Heart left ventricle (tissue), 16 donors: ENCODE data around the gene TBC1D8. TPM values are rescaled to one million over a fixed set of nuclear protein-coding genes. Genes with fewer than 3 reads are reported as not detected.
A peak's percentile ranks its signal among the peaks of the same experiment; 100 is the strongest.

Experiments
- ATAC-seq, 4 donors: fragments of 200-7000 bp; cut with Tn5 transposase; one replicate each; pipeline ENCODE4 v1.9.1; 2020 to 2022; ENCODE audit warnings: moderate library complexity in 4 of 4, mild to moderate bottlenecking in 3 of 4, moderate number of reproducible peaks in 1 of 4
- DNase-seq, 5 donors: peaks; one replicate each; pipeline ENCODE4 v3.0.0-alpha.2; 2020
- H3K27ac ChIP-seq, 12 donors: fragments of 200-600 bp; sonication (generic) in 4 of 12; one replicate each; pipeline versions ENCODE4 v1.5.0 to v1.8.0; 2016 to 2022; ENCODE audit warnings: mild to moderate bottlenecking in 2 of 12
- H3K27me3 ChIP-seq, 9 donors: fragments of 200-600 bp; sonication (generic) in 2 of 9; one replicate each; pipeline versions ENCODE4 v1.5.1 to v1.8.0; 2016 to 2022; ENCODE audit warnings: mild to moderate bottlenecking in 3 of 9
- H3K36me3 ChIP-seq, 9 donors: fragments of 200-600 bp; sonication (generic) in 2 of 9; one replicate each; pipeline versions ENCODE4 v1.5.0 to v1.8.0; 2018 to 2022; ENCODE audit warnings: mild to moderate bottlenecking in 2 of 9
- H3K4me1 ChIP-seq, 12 donors: fragments of 200-600 bp; sonication (generic) in 4 of 12; one replicate each; pipeline versions ENCODE4 v1.5.0 to v1.8.0; 2016 to 2022; ENCODE audit warnings: mild to moderate bottlenecking in 3 of 12
- H3K4me3 ChIP-seq, 12 donors: fragments of 200-600 bp; sonication (generic) in 4 of 12; one replicate each; pipeline versions ENCODE4 v1.5.0 to v1.8.0; 2017 to 2022; ENCODE audit warnings: mild to moderate bottlenecking in 9 of 12, moderate library complexity in 4 of 12
- H3K9me3 ChIP-seq, 12 donors: fragments of 200-600 bp; sonication (generic) in 4 of 12; one replicate each; pipeline versions ENCODE4 v1.5.0 to v1.8.0; 2016 to 2022; ENCODE audit warnings: mild to moderate bottlenecking in 1 of 12
- POLR2A ChIP-seq, 2 donors: fragments of 450-650 bp; IDR thresholded peaks; one replicate each; pipeline ENCODE4 v1.6.1; 2017; ENCODE audit warnings: antibody characterized with exemption in 2 of 2, mild to moderate bottlenecking in 2 of 2, moderate library complexity in 2 of 2
- WGBS, 4 donors: extraction: QIAGEN DNeasy Blood & Tissue Kit in 2 of 4; methylation state at CpG; one replicate each; pipeline versions ENCODE4 v1.1.5 to v1.1.7; 2013 to 2018; 5-methylcytosine and 5-hydroxymethylcytosine counted together
- intact Hi-C, 10 donors: fragments of 100-400 bp; cut with DNase I; formaldehyde crosslinking; loops; one replicate each; pipeline versions ENCODE4 v1.11.1 to v1.14.2; 2022
- polyA plus RNA-seq, 2 donors: library from polyadenylated mRNA; stranded (reverse); fragments of 200-250 nt; gene quantifications; one replicate each; pipeline ENCODE4 v1.2.3, GENCODE V29; 2013
- total RNA-seq, 9 donors: library from RNA; depleted of rRNA in 2 of 9; stranded (reverse); fragments of >200 nt in 2 of 9; fragmentation: NEBNext Ultra II Directional in 3 of 9; extraction: Animal tissue kit (Norgen Biotek cat#: 25700) in 3 of 9; gene quantifications; one replicate each; pipeline versions ENCODE4 v1.1.0 to v1.2.4, GENCODE V29; 2016 to 2023
- TF ChIP-seq, protein P1 (sequence below), 12 donors: fragments of 200-600 bp; sonication (generic) in 4 of 12; IDR thresholded peaks; one replicate each; pipeline versions ENCODE4 v1.5.0 to v1.8.0; 2018 to 2022; ENCODE audit warnings: antibody characterized with exemption in 12 of 12, mild to moderate bottlenecking in 5 of 12
- donor health status: ischemic (EF 13 %, LVEDD 7.1; RV severe dilation, severe dysfunction).
- donor health status: healthy with polysubstance abuse.
- donor health status: DM: no; HTN: yes; CAD: no.
- donor health status: DM: no; HTN: no; CAD: no.
- donor health status: ischemic (EF 25% LVEDD 6.9; RV normal size, moderate dysfunction).
- donor health status: ischemic (EF 25% LVEDD 5.7; RV mildly dilated, moderate dysfunction).
- donor health status: healthy.
- donor health status: DM: yes; HTN: yes; CAD: no.
- donor health status: ischemic (EF 35%, LVEDD 5.7; RV mildly dilated, moderate dysfunction).
- donor health status: nonischemic (EF 11% LVEDD 7.7; RV severe dilation, severe dysfunction).
- donor health status: DM: yes; HTN: yes; CAD: no.
- donor health status: PGD.
- donor health status: ischemic (EF 29% LVEDD 5.4; RV normal size, mild dysfunction).
- donor health status: nonischemic (EF 23%, LVEDD 6.1; RV moderate dilation, normal function).

Gene TBC1D8
- total and polyA plus RNA-seq, 11 donors = 30.1 to 61.7 (median 42.9) TPM

- Histone ChIP-seq H3K9me3 (no peaks in the 10 kb centered on the region), H3K27me3 (no peaks in the 10 kb centered on the region), H3K4me1 (peaks cover 7 to 95% (median 76%) of the 10 kb centered on the region in 12 donors), H3K36me3 (no peaks in the 10 kb centered on the region), H3K4me3 (no peak overlapping the region), H3K27ac (peak overlapping the region; percentile 77 to 95 (median 87))
- intact Hi-C loops = loop anchor here in 6 of 10 donors (1.0 to 5.0 kb wide), 3 partner anchors 35 to 40 kb away; partner anchors contain the start of gene TBC1D8 (in 4 of the 6)
- ATAC-seq = no peak
- no peak for TF ChIP-seq POLR2A (IDR thresholded peaks at IDR 0.05)
- TF ChIP-seq, protein P1, sequence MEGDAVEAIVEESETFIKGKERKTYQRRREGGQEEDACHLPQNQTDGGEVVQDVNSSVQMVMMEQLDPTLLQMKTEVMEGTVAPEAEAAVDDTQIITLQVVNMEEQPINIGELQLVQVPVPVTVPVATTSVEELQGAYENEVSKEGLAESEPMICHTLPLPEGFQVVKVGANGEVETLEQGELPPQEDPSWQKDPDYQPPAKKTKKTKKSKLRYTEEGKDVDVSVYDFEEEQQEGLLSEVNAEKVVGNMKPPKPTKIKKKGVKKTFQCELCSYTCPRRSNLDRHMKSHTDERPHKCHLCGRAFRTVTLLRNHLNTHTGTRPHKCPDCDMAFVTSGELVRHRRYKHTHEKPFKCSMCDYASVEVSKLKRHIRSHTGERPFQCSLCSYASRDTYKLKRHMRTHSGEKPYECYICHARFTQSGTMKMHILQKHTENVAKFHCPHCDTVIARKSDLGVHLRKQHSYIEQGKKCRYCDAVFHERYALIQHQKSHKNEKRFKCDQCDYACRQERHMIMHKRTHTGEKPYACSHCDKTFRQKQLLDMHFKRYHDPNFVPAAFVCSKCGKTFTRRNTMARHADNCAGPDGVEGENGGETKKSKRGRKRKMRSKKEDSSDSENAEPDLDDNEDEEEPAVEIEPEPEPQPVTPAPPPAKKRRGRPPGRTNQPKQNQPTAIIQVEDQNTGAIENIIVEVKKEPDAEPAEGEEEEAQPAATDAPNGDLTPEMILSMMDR (IDR thresholded peaks at IDR 0.05) = no peak
- 42 to 49% (median 46%) methylated on average over 6 of the region's 6 CpGs for WGBS, 4 donors
- DNase-seq = no peak
Measured at GRCh38 chr2:101112772-101113157, 38.4 kb downstream of the TBC1D8 start.

DNA sequence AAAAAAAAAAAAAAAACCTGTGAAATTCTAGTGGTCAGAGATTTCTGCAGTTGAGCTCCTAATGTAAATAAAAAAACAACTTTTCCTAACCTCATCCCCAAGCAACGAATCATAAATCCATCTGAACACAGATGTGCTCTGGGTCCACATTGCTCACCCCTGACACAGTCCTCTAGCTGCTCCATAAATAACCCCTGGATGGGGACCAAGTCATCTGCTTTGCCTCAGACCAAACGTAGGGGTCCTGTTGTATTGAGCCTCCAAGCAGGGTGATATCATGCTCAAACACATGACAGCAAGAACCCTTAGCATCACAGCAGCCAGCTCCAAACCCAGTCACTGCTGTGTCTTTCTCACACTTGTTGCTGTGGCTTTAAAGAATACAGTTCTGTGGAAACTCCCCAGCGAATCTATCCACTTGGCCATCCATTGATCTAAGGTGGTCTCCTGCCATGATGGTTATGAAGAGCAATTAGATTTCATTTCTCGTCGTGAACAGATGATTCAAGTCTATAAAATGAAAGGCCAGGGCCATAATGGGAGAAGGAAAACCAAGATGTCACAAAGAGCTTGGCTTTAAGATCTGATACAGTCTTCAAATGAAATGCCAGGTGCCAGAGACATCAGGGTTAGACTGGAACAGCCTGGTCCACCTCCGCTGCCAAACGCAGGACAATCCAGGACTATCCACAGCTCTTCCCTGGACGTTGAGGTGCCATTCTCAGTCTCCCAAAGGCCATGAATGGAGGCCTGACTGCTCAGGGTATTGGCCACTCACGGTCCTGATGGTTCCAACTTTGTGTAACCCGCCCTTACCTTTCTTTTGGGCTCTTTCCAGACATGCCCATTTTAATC lies 39.0 kb downstream of the TBC1D8 start:
- peak; percentile 85 to 91 (median 86) for ATAC-seq
- peaks cover 7 to 98% (median 78%) of the 10 kb centered on the region in 12 donors for H3K4me1 ChIP-seq
- H3K27me3 ChIP-seq = no peaks in the 10 kb centered on the region
- no peaks in the 10 kb centered on the region for H3K36me3 ChIP-seq
- H3K27ac ChIP-seq = peak overlapping the region; percentile 77 to 95 (median 87)
- WGBS, 4 donors = 56 to 62% (median 60%) methylated on average over 10 of the region's 10 CpGs
- intact Hi-C loops = loop anchor here in 7 of 10 donors (1.0 to 5.0 kb wide), 4 partner anchors 35 to 40 kb away; partner anchors contain the start of gene TBC1D8 (in 5 of the 7)
- peak in 4 of 5 donors; percentile 80 to 86 (median 85) for DNase-seq
- no peaks in the 10 kb centered on the region for H3K9me3 ChIP-seq
- no peak overlapping the region for H3K4me3 ChIP-seq
- TF ChIP-seq POLR2A (IDR thresholded peaks at IDR 0.05) = no peak
- TF ChIP-seq, protein P1 (IDR thresholded peaks at IDR 0.05) = no peak

DNA sequence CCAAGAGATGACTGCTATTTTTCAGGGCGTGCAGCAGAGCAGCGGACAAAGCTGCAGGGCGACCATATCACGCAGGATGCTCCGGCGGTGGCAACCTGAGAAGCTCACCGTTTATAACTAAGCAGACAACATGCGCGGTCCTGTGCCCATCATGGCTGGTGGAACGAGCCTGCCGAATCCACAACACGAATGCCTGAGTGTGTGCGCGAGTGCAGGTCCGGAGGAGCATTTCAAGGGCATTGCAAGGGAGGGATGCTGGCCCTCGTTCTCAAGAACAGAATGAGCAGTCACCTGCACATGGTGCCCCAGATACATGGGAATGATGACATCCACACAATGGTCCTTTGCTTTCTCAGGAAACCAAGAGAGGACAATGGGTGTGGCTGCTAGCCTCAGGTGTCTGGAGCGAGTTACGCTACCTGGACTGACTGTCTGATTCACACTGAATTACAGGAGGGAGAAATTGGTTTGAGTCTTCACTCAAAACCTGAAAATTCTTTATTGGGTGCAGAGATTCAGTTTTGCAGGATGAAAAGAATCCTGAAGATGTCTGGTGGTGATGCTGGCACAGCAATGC lies 39.8 kb downstream of the TBC1D8 start:
- peak overlapping the region; percentile 25 to 93 (median 87) for H3K27ac ChIP-seq
- H3K36me3 ChIP-seq = no peaks in the 10 kb centered on the region
- 71 to 83% (median 82%) methylated on average over 18 of the region's 18 CpGs for WGBS, 4 donors
- H3K4me1 ChIP-seq = peaks cover 7 to 98% (median 78%) of the 10 kb centered on the region in 12 donors
- DNase-seq = no peak
- H3K9me3 ChIP-seq = no peaks in the 10 kb centered on the region
- no peak for TF ChIP-seq POLR2A (IDR thresholded peaks at IDR 0.05)
- TF ChIP-seq, protein P1 (IDR thresholded peaks at IDR 0.05) = no peak
- H3K4me3 ChIP-seq = no peak overlapping the region
- intact Hi-C loops = loop anchor here in 6 of 10 donors (2.0 to 5.0 kb wide), 3 partner anchors 36 to 41 kb away; partner anchors contain the start of gene TBC1D8 (in 5 of the 6)
- no peak for ATAC-seq
- no peaks in the 10 kb centered on the region for H3K27me3 ChIP-seq
